ENCODE data around the gene RGN.
"Not testable (repeated sequence)": the region's sequence is repeated elsewhere in the genome, so short reads cannot be mapped to it uniquely, and the experiment has no call there.

Gene RGN

DNA sequence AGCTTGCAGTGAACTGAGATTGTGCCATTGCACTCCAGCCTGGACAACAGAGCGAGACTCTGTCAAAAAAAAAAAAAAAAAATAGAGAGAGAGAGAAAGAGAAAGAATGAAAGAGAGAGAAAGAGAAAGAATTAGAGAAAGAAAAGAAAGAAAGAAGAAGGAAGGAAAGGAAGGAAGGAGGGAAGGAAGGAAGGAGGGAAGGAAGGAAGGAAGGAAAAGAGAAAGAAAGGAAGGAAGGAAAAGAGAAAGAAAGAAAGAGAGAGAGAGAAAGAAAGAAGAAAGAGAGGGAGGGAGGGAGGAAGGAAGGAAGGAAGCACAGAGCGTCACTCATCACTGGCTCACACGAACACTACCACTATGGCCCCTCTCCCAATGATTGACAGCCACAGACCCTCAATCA, 46.2 kb downstream of the RGN start:
- not testable (repeated sequence) for DNase-seq

- DNase-seq = peak; percentile 96
These were observed 51.1 kb downstream of the RGN start for GRCh38 chrX:47129157-47129898.

DNA sequence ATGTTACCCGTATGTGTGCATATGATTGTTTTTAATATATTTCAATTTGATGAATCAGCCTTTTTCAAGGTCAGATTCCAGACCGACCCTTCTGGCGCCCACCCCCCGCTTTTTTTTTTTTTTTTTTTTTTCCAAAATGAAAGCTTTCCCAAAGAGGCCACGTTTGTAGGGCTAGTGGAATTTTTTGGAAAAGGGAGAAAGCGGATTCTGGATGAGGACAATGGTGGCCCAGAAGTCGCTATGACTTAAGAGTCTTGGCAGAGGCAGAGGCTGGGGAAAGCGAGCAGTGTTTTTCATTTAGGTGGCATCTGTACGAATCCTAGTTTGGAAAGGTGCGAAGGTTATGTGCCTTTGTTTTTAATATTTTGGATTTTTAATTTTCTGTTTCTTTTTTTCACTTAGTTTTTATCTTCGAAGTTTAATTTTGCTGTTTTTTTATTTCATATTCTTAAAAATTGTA, 51.7 kb downstream of the RGN start:
- DNase-seq = no peak

GRCh38 chrX:47133493-47133892, 55.2 kb downstream of the RGN start:
- no peak for DNase-seq

DNA sequence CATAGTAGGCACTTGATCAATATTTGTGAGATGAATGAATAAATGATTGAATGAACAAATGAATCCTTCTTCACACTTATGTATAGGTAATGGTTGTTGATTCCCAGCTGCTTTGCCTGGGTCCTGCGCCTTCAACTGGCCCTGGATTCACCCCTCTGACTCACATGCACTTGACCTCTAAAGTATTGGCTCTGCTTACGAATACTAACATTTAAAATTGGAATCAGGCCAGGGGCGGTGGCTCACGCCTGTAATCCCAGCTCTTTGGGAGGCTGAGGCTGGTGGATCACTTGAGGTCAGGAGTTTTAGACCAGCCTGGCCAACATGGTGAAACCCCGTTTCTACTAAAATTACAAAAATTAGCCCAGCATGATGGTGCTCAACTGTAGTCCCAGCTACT, 57.4 kb downstream of the RGN start:
- not testable (repeated sequence) for DNase-seq

DNA sequence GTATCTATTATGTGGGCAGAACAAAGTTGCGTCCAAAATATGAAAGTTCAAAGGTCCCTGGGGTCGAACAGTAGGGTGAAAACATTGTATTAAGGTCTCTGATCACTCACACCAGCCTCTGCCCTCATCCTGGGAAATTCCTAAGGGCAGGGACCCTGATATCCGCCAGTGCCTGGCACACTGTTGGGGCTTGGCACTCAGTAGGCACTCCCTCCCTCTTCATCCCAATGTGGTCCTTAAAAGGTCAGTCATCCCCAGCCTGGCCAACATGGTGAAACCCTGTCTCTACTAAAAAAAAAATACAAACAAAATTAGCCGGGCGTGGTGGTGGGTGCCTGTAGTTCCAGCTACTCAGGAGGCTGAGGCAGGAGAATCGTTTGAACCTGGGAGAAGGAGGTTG, 59.9 kb downstream of the RGN start:
- DNase-seq = no peak
